Neuronal stem cell (in vitro differentiated cells): ENCODE data around the gene CABP7. TPM values are rescaled to one million over a fixed set of nuclear protein-coding genes. Genes with fewer than 3 reads are reported as not detected.

ENCODE experiments used
- small RNA-seq: library from polyadenylated mRNA; stranded (forward); fragments of <200 nt; extraction: miRNeasy Mini kit (QIAGEN cat#:217004); gene quantifications from one replicate; pipeline ENCODE3, GENCODE V24; 2013; ENCODE audit not compliant: insufficient read depth

The CABP7 gene

Small RNAs within 50 kb of the gene (small RNA-seq; reads per million reads assigned to genes)
- not detected for gene AC004882.2
- gene RF00019, result not detected
